GM12891 (cell line): ENCODE data around the gene PHETA1.

Experiments
- POLR2A ChIP-seq: IDR thresholded peaks from 2 replicates; pipeline ENCODE4 v1.6.1; 2011; ENCODE audit warnings: low read depth, low read length, control low read depth
- POLR2AphosphoS5 ChIP-seq: IDR thresholded peaks from 2 replicates; pipeline ENCODE4 v1.6.1; 2011; ENCODE audit warnings: low read depth, low read length, control low read depth
- TAF1 ChIP-seq: IDR thresholded peaks from 2 replicates; pipeline ENCODE4 v1.6.1; 2011; ENCODE audit warnings: low read depth, low read length, control low read depth

DNA sequence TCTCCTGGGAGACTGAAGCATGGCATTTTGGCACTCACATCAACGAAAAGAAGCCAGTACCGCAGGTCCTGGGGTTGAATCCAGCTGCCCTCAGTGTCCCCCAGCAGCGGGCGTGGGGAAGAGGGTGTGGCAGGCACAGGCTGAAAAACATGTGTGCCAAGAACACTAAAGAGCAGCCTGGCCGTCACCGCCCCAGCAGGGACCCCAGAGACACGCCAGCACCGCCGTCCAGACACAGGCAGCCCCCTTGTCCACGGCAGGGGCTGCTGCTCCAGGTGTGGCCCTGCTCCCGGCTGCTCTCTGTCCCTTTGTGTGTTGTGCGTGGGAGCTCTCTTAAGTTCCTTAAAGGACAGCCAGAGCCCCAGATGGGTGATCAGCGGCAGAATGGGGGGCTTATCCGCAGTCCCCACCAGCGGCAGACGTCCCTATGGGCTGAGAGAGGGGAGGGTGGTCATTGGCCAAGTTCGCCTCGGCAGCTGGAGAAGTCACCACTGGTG lies 556 bp downstream of the PHETA1 start:
- TF ChIP-seq POLR2AphosphoS5 (no peak), POLR2A (no peak), TAF1 (no peak)
